Peyer's patch (tissue), 4 donors: ENCODE data around the gene CFHR3. TPM values are rescaled to one million over a fixed set of nuclear protein-coding genes. Genes with fewer than 3 reads are reported as not detected.
"Not testable (repeated sequence)": the region's sequence is repeated elsewhere in the genome, so short reads cannot be mapped to it uniquely, and the experiment has no call there.

ENCODE experiments used
- DNase-seq, 3 donors: peaks; one replicate each; pipeline ENCODE4 v3.0.0-alpha.2; 2017 to 2019
- H3K27ac ChIP-seq, 4 donors: fragments of 200-600 bp; sonication (generic); one replicate each; pipeline ENCODE4 v1.5.1; 2016 to 2019
- H3K27me3 ChIP-seq, 2 donors: fragments of 200-600 bp; sonication (generic); one replicate each; pipeline ENCODE4 v1.5.1; 2019
- H3K36me3 ChIP-seq, 3 donors: fragments of 200-600 bp; sonication (generic); one replicate each; pipeline ENCODE4 v1.5.1; 2016 to 2019
- H3K4me1 ChIP-seq, 4 donors: fragments of 200-600 bp; sonication (generic); one replicate each; pipeline ENCODE4 v1.5.1; 2016 to 2019
- H3K4me3 ChIP-seq, 4 donors: fragments of 200-600 bp; sonication (generic); 1 replicate in 3 of 4; 2 replicates in 1 of 4; pipeline ENCODE4 v1.5.1; 2016 to 2019; ENCODE audit warnings: mild to moderate bottlenecking in 1 of 4
- H3K9me3 ChIP-seq, 4 donors: fragments of 200-600 bp; sonication (generic); one replicate each; pipeline ENCODE4 v1.5.1; 2016 to 2019; ENCODE audit warnings: mild to moderate bottlenecking in 1 of 4
- POLR2A ChIP-seq, 2 donors: fragments of 450-650 bp; IDR thresholded peaks; one replicate each; pipeline ENCODE4 v1.5.1; 2017; ENCODE audit warnings: antibody characterized with exemption in 2 of 2, mild to moderate bottlenecking in 2 of 2, moderate library complexity in 2 of 2
- total RNA-seq, 4 donors: library from RNA; depleted of rRNA; stranded (reverse); fragments of >200 nt; gene quantifications; one replicate each; pipeline ENCODE4 v1.1.0, GENCODE V29; 2016
- TF ChIP-seq, protein P1 (sequence below), 6 experiments: fragments of 450-650 bp in 4 of 6; fragments of 200-600 bp in 2 of 6; sonication (generic) in 1 of 6; IDR thresholded peaks; one replicate each; pipeline ENCODE4 v1.5.1; 2017 to 2019; ENCODE audit warnings: antibody characterized with exemption in 6 of 6, mild to moderate bottlenecking in 3 of 6, moderate library complexity in 1 of 6

The CFHR3 gene
- total RNA-seq, 4 donors from 2014 or later: not detected

DNA sequence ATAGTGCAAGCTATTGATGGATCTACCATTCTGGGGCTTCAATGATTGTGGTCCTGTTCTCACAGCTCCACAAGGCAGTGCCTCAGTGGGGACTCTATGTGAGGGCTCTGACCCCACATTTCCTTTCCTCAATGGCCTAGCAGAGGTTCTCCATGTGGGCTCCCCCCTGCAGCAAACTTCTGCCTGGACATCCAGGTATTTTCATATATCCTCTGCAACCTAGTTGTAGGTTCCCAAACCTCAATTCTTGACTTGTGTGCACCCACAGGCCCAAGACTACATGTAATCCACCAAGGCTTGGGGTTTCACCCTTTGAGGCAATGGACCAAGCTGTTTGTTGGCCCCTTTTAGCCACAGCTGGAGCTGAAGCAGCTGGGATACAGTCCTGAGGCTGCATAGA, 35.9 kb upstream of the CFHR3 start:
- Histone ChIP-seq H3K4me3 (no peak overlapping the region), H3K4me1 (no peaks in the 10 kb centered on the region), H3K9me3 (no peaks in the 10 kb centered on the region), H3K27me3 (no peaks in the 10 kb centered on the region), H3K27ac (no peak overlapping the region), H3K36me3 (peaks cover 0 to 3% (median 0%) of the 10 kb centered on the region in 3 donors)
- TF ChIP-seq, protein P1, sequence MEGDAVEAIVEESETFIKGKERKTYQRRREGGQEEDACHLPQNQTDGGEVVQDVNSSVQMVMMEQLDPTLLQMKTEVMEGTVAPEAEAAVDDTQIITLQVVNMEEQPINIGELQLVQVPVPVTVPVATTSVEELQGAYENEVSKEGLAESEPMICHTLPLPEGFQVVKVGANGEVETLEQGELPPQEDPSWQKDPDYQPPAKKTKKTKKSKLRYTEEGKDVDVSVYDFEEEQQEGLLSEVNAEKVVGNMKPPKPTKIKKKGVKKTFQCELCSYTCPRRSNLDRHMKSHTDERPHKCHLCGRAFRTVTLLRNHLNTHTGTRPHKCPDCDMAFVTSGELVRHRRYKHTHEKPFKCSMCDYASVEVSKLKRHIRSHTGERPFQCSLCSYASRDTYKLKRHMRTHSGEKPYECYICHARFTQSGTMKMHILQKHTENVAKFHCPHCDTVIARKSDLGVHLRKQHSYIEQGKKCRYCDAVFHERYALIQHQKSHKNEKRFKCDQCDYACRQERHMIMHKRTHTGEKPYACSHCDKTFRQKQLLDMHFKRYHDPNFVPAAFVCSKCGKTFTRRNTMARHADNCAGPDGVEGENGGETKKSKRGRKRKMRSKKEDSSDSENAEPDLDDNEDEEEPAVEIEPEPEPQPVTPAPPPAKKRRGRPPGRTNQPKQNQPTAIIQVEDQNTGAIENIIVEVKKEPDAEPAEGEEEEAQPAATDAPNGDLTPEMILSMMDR (IDR thresholded peaks at IDR 0.05): no peak
- no peak for TF ChIP-seq POLR2A (IDR thresholded peaks at IDR 0.05)
- DNase-seq: no peak

DNA sequence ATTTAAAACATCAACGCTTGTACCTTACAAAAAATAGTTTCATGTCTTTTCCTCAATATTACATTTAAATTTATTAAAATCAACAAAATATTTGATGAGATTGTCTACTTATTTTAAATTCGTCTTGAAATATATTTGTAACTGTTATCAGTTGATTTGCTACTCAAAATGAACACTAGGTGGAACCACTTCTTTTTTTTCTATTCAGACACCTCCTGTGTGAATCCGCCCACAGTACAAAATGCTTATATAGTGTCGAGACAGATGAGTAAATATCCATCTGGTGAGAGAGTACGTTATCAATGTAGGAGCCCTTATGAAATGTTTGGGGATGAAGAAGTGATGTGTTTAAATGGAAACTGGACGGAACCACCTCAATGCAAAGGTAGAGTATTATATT, 31.4 kb upstream of the CFHR3 start:
- not testable (repeated sequence) for H3K36me3 ChIP-seq, H3K4me3 ChIP-seq, H3K4me1 ChIP-seq, H3K27ac ChIP-seq, H3K27me3 ChIP-seq, H3K9me3 ChIP-seq, DNase-seq
- TF ChIP-seq, protein P1 (IDR thresholded peaks at IDR 0.05): peak in 2 of 6 experiments; percentile 3 to 5

DNA sequence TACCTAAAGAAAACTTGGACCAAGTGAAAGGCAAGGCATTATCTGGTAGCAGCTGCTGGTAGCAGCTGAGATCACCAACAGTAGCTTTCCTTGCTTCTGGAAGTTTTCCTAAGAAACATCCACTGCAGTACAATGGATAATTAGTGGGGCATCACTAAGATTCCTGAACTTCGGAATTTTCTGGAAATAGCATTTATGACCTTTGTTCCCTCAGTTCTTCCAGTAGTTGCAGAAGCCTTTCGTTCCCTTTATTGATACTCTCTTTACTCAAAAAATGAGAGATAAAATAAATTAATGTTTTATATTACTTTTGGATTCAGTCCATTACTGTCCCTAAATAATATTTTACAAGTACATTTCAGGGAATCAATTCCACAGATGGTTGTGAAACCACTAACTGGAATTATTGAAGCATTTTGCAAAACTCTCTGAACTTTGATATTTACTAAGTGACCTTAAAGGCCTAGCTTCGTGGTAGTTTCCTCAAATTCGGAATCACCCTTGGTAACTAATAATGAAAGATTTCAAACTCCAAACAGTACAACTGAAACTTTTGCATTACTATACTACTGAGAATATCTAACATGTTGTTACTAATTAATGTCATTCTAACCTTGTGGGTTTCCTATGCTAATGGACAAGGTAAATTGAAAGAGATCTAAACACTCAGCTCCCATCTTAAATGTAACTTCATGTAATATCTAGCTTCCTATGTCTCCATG, 9.5 kb upstream of the CFHR3 start:
- H3K27me3 ChIP-seq, H3K9me3 ChIP-seq, H3K4me1 ChIP-seq, DNase-seq, H3K4me3 ChIP-seq, H3K36me3 ChIP-seq, H3K27ac ChIP-seq: not testable (repeated sequence)

DNA sequence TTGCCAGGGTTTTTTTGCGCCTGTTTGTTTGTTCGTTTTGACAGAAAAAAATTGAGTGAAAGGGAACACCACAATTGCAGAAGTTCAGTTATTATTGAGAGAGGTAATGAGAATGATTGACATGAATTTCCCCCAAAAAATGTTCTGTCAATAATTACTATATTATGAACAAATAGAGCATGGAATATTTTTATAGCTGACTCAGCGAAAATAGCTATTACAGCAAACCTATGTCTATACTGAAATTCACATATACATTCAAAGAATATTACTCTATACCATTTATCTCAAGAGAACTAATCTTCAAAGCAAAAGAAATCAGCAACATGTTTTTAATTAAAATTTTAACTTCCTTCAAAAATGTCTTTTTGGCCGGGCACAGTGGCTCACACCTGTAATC, 4.8 kb upstream of the CFHR3 start:
- not testable (repeated sequence) for DNase-seq, H3K36me3 ChIP-seq, H3K27ac ChIP-seq, H3K9me3 ChIP-seq, H3K4me1 ChIP-seq, H3K4me3 ChIP-seq, H3K27me3 ChIP-seq

DNA sequence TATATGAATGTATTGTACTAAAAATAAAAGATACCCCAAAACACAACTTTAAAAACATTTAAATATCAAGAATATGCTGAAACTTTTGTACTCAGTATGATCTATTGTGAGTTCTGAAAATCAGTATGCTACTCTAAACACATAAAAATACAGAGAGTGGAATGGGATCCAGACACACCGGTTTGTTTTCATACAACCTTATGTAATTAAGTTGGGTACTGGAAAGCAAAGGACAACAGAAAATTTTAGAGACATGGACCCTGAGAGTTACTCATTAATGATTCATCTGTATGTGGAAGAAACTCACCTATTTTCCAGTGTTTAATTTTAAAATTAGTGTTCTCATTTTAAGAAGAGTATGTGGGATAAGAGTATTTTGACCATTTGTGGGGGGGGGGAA, 927 bp upstream of the CFHR3 start:
- TF ChIP-seq, protein P1 (IDR thresholded peaks at IDR 0.05): no peak
- TF ChIP-seq POLR2A (IDR thresholded peaks at IDR 0.05): no peak

DNA sequence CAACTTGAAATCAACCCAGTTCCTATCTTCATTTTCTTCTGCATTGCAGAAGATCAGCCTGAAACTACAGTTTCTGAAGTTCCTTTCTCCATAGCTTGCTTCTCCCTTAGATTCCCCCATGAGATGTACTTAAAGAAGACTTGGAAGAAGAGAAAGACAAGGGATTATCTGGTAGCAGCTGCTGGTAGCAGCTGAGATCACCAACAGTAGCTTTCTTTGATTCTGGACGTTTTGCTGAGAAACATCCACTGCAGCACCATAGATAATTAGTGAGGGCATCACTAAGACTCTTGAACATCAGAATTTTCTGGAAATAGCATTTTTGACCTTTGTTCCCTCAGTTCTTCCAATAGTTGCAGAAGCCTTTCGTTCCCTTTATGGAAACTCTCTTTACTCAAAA, 465 bp upstream of the CFHR3 start:
- H3K9me3 ChIP-seq: no peaks in the 10 kb centered on the region
- H3K4me1 ChIP-seq: no peaks in the 10 kb centered on the region
- no peak overlapping the region for H3K4me3 ChIP-seq
- DNase-seq: no peak
- H3K27me3 ChIP-seq: no peaks in the 10 kb centered on the region
- no peaks in the 10 kb centered on the region for H3K36me3 ChIP-seq
- H3K27ac ChIP-seq: no peak overlapping the region
- TF ChIP-seq POLR2A (IDR thresholded peaks at IDR 0.05): no peak
- TF ChIP-seq, protein P1 (IDR thresholded peaks at IDR 0.05): no peak

More for the DNA sequence above, 927 bp upstream of the CFHR3 start:
- Histone ChIP-seq H3K27me3 (no peaks in the 10 kb centered on the region), H3K9me3 (no peaks in the 10 kb centered on the region), H3K36me3 (no peaks in the 10 kb centered on the region), H3K4me1 (no peaks in the 10 kb centered on the region), H3K4me3 (no peak overlapping the region), H3K27ac (no peak overlapping the region)
- DNase-seq: no peak

DNA sequence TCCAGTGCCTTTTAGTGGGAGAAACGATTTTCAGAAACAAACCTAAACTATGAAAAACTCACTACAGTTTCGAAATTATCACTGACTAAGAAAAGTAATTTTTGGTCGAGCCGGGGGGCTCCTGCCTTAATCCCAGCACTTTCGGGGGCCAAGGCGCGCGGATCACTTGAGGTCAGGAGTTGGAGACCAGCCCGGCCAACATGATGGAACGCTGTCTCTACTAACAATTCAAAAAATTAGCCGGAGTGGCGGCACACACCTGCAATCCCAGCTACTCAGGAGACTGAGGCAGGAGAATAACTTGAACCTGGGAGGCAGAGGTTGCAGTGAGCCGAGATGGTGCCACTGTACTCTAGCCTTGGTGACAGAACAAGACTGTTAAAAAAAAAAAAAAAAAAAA, 3.0 kb downstream of the CFHR3 start:
- no peak for DNase-seq
- TF ChIP-seq, protein P1 (IDR thresholded peaks at IDR 0.05): no peak
- TF ChIP-seq POLR2A (IDR thresholded peaks at IDR 0.05): no peak
- Histone ChIP-seq H3K27ac (no peak overlapping the region), H3K9me3 (no peaks in the 10 kb centered on the region), H3K4me3 (no peak overlapping the region), H3K4me1 (no peaks in the 10 kb centered on the region), H3K36me3 (no peaks in the 10 kb centered on the region), H3K27me3 (no peaks in the 10 kb centered on the region)
